SK-MEL-5 (cell line): ENCODE measurements around the gene MYRF. TPM values are rescaled to one million over a fixed set of nuclear protein-coding genes. Genes with fewer than 3 reads are reported as not detected.

Experiments
- DNase-seq: peaks from one replicate; pipeline ENCODE4 v3.0.0-alpha.2; 2016; ENCODE audit warnings: low read depth, low spot score
- in situ Hi-C: cut with HindIII; loops from 2 replicates; pipeline ENCODE4 v1.10.0; 2016; ENCODE audit warnings: low sequenced_read_pairs, high pct_unique_total_duplicates, low pct_unique_long_range_greater_than_20kb
- total RNA-seq: library from RNA; depleted of rRNA; stranded (reverse); fragments of >200 nt; shearing (Covaris generic); gene quantifications from 2 replicates; pipeline ENCODE4 v1.2.3, GENCODE V29; 2014; rRNA removed

MYRF gene
- total RNA-seq, 1 experiment from 2014 or later, result 1.7 TPM

- in situ Hi-C loops, result no loop called here
- no peak for DNase-seq
These were observed 85.1 kb downstream of the MYRF start for GRCh38 chr11:61837411-61838005.

Other genes with a start within 250 kb of the MYRF start
- not detected in 2 replicates for gene LRRC10B, start 243.9 kb upstream of the MYRF start, total RNA-seq
- gene SYT7, start 171.6 kb upstream of the MYRF start, total RNA-seq, result 0.69 and 2.6 TPM in 2 replicates
- 0.98 and 1.1 TPM in 2 replicates for gene DAGLA, start 72.2 kb upstream of the MYRF start, total RNA-seq
- 142 and 172 TPM in 2 replicates for gene TMEM258, start 40.0 kb downstream of the MYRF start, total RNA-seq
- 65.4 and 65.8 TPM in 2 replicates for gene FEN1, start 40.3 kb downstream of the MYRF start, total RNA-seq
- gene FADS1, start 64.4 kb downstream of the MYRF start, total RNA-seq, result 39.4 and 45.9 TPM in 2 replicates
- 0.45 and 0.56 TPM in 2 replicates for gene FADS2, start 75.7 kb downstream of the MYRF start, total RNA-seq
- gene FADS3, start 138.9 kb downstream of the MYRF start, total RNA-seq, result 26.6 and 28.6 TPM in 2 replicates
- 6.1 and 6.8 TPM in 2 replicates for gene RAB3IL1, start 164.9 kb downstream of the MYRF start, total RNA-seq
- gene BEST1, start 197.7 kb downstream of the MYRF start, total RNA-seq, result 47.8 and 50.6 TPM in 2 replicates
- gene FTH1, start 215.0 kb downstream of the MYRF start, total RNA-seq, result 1,001 and 1,103 TPM in 2 replicates